SH-SY5Y (cell line): Measurements from ENCODE around the gene IQCE.

Source experiments
- GATA2 ChIP-seq: IDR thresholded peaks from 2 replicates; pipeline ENCODE4 v1.6.1; 2011; ENCODE audit warnings: mild to moderate bottlenecking, low read depth, low read length
- GATA3 ChIP-seq: IDR thresholded peaks from 2 replicates; pipeline ENCODE4 v1.6.1; 2011; ENCODE audit warnings: low read depth, mild to moderate bottlenecking, low read length, moderate library complexity

Gene IQCE

DNA sequence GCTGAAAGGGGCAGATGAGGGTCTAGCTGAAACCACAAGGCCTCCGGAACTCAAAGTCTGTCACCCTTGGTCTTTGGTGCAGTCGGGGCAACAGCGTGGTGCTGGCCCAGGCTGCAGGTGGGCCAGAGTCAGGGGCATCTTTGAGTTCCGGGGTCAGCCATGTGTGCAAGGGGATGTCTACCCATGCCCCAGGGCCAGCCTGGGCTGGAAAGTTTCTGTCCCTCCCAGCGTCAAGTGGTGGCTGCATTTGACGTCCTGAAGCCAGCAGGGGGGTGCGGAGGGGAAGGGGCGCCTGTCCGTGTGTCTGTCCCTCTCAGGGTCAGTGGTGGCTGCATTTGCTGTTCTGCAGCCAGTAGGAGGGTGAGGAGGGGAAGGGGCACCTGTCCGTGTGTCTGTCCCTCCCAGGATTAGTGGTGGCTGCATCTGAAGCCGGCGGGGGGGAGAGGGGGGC is 4.1 kb upstream of the IQCE start:
- TF ChIP-seq GATA2: no peak
- no peak for TF ChIP-seq GATA3

DNA sequence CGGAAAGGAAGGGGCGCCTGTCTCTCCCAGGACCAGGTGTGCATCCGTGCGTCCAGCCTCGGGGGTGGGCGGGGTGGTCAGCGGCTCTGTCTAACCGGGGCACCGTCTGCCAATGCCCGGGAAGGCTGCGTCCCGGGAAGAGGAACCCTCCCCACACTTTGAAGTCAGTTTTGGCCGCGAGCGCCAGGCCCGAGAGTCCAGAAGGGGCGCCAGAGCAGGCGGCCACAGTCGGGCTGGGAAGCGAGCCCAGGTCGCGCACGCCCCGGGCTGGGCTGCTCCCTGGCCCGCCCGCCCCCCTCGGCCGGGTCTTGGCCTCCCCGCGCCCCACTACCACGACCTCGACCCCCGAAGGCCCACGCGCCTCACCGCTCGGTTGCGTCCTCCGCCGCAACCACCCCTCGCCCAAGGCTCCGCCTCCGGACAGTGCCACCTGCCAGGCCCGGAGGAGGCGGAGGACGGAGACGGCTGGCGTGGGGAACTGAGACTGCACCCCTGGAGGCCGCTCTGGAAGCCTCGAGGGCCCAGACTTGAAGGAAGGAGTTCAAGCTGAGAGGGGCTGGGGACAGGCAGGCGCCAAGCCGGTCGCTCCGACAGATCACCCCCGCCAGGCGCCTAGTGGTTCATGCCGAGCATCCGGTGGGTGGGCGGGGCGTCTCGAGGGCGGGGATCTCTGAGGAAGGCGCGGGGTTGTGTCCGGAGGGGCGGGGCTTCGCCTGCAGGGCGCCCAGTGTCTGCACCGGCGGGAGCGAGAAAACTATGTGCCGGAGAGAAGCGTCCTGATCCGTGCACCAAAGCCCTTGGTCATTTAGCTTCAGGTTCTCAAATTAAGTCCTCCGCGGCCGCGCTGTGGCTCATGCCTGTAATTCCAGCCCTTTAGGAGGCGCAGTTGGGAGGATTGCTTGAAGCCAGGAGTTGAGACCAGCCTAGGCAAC is 3.4 kb upstream of the IQCE start, which contains the start of gene BRAT1:
TSS of gene BRAT1 (minus strand) at position 404 of the 932 bp plus-strand sequence. CDS start 1,093 bp downstream, outside the sequence.
- TF ChIP-seq GATA3 (no peak), GATA2 (no peak)

DNA sequence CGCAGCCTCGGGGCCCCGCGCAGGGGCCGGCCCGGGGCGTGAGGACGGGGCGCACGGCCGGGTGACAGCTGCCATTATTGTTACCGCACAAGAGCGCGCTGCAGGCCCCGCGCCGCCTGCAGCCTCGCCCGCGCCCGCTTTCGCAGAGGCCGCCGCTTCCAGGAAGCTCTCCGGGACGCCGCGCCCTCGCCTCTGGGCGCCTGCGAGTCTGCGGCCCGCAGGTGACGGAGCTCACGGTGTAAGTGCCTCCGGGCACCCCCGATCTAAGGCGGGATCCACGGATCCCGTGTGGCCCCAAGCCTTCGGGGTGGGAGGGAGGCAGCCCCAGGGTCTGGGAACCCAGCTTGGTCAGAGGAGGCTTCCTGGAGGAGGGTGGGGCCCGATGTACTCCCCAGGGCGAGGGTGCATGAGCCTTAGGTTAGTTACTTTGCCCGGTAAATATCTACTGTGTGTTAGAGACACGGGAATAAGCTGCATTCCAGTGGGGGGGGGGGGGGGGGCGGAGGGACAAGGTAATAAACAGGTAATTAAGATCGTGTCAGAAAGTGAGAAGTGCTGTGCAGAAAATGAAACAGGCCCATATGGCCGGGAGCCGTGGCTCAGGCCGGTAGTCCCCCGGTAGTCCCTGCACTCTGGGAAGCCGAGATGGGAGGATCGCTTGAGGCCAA is 638 bp downstream of the IQCE start:
- no peak for TF ChIP-seq GATA2
- no peak for TF ChIP-seq GATA3

DNA sequence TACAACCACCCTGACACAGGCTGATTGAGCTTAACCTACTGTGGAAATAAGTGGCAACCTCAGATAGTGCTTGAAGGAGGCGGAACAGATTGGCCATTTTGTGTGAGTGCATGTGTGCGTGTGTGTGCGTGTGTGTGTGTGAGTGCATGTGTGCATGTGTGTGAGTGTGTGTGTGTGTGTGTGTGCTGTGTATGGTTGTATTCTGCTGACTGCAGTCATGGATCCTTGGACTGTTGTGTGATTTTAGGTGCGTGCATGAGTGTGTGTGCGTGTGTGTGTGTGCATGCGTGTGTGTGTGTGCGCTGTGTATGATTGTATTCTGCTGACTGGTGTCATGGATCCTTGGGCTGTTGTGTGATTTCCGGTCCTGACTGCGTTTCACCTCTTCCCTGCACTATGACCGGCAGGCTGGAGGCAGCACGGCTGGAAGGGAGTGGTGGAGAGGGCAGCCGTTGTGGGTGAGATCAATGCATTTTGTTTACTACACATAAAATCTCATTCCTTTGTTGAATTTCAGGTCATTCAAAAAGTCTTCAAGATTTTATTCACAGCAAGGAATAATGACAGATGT is 6.3 kb downstream of the IQCE start:
- TF ChIP-seq GATA3 (no peak), GATA2 (no peak)

DNA sequence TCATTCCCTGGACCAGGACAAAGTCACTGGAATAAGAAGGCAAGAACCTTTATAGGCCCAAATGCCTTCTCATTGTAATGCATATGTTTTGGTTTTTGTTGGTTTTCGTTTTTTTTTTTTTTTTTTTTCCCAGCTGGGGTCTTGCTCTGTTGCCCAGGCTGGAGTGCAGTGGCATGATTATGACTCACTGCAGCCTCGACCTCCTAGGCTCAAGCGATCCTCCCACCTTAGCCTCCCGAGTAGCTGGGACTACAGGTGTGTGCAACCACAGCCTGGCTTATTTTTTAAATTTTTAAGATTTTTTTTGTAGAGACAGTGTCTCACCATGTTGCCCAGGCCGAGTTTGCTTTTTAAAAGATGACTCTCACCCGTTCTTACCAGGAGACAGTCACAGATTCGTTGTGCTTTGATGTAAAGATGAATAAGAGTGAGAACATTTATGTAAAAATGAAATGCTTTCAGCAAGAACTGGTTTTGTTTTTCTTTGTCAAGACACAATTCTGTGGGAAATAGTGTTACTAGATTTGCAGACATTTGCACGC is 7.6 kb downstream of the IQCE start:
- TF ChIP-seq GATA3: no peak
- no peak for TF ChIP-seq GATA2

DNA sequence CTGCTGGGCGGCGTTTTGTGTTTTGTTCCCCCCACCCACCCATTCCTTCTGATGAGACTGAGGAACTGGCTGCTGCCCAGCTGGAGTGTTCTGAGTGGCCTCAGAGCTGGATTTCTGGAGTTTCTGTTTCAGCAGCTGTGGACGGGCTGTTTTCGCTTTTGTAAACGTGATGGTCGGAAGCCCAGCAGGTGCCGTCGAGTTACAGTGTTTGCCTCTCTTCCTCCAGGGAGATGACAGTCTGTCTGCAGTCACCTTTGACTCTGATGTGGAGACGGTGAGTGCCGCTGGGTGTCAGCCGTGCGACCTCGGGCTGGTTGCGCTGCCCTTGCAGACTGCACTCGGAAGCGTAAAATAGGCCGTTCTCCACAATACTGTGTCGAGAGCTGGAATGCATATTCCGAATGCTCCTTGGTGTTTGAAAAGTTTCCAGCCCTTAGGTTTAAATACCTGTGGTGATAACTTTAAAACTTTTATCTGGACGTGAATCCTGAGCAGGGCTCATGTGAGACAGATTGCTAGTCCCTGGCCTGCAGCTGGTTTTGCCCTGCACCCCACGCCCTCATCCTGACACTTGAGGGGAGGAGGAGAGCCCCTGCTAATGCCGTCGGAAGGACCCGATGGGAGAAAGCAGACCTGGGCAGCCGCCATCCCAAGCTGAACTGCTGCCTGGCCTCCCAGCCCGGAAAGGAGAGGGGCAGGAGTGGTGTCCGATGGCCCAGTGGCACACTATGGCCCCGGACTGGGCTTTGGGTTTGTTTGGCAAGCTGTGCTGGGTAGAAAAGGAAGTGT is 8.3 kb downstream of the IQCE start:
- no peak for TF ChIP-seq GATA3
- no peak for TF ChIP-seq GATA2

DNA sequence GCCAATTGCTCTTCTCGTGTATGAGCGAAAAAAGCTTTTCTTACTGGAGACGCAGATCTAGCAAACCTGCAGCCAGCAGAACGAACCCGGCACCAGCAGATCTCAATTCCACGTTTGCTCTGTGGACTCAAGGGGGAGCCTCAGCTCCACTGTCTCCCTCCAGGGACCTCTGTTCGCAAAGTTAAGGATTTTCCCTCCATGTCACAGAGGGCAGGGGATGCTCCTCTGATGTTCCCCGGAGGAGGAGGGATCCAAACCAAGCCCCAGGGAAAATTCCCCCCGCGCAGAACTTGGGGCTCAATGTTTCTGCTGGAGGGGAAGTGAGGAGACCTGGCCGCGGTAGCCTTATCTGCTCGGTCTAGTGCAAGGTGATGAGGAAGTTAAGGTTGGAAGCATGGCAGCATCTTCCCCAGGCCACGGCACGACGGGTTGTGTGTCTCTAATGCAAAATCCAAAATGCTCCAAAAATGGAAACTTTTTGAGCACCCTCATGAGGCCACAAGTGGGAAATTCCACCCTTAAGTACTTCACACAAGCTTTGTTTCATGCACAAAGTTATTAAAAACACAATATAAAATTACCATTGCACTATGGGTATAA is 9.0 kb downstream of the IQCE start:
- TF ChIP-seq GATA2: no peak
- TF ChIP-seq GATA3: no peak

DNA sequence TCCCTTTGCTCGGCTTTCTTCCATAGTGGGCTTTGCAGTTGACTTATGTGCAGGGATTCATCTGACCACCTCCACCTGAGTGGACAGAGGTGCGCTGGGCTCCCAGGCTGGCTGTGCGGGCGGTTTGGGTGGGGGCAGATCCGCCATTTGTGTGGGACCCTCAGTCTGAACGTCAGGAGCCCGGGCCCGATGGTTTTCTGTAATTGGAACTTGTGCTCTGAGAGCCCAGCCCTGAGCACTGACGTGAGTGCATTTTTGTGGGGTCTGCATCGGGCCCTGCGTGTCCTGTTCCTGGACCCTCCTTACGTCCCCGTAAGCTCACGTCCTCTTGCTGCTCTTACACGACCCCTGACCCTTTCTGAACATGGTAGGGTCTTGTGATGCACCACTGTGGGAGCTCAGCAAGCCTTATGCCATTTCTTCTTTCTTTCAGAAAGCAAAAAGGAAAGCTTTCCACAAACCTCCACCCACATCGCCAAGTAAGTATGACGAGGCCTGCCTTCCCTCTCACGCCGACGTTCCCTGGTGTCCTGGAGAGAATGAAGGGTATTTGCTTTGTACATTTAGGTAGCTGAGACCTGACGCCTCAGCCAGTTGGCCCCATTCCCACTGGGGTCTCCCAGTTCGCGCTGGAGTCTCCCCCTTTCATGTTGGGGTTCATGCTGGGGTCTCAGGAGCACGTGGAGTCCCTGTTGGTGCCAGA is 9.9 kb downstream of the IQCE start:
- TF ChIP-seq GATA2 (no peak), GATA3 (no peak)

DNA sequence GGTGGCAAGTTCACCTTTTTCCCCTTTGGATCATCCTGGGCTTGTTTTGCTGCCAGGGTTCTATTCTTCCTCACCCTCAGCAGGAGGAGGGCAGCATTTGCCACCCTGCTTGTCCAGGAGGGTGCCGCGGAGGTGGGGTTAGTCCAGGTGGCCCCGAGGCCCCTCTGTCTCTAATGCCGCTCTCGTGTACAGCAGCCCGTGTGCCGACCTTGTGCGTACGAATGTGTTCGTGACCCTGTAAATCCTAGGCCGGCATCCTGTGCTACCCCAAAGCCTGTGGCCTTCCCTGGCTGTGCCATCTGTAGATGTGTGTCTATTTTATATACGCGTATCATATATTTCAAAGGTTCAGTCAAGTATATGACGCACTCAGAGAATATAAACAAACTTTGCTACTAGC is 10.6 kb downstream of the IQCE start:
- no peak for TF ChIP-seq GATA2
- TF ChIP-seq GATA3: no peak

DNA sequence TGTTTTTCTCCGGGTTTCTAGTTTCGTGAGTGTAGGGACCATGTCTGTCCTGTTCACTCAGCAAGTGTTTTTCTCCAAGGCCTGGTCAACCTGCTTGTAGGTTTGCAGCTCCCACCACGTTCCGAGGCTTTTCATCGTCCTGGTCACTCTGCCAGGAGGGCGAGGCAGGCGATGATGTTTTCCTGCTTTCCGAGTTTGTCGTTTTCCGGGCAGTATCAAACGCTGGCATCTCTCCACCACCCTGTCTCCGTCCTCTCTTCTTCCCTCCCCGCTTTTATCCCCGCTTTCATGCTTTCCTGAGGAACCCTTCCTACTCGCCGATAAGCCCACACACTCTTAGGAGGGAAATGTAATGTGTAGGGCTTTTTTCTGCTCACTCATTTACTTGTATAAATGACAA is 11.2 kb downstream of the IQCE start:
- TF ChIP-seq GATA2 (no peak), GATA3 (no peak)

DNA sequence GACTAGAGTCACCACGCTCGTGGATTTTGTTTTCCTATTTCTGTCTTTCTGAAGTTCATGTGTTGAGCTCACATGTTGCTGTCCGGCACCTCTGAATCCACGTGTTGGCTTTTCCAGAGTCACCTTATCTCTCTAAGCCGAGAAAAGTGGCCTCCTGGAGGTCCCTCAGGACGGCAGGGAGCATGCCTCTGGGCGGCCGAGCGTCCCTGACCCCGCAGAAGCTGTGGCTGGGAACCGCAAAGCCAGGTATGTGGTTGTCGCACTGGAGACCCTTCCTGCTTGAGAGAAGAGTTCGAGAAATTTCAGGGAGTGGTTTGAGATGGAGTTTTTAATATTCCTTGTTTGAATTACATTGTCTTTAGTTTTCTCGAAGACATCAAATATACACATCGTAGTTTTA is 12.6 kb downstream of the IQCE start:
- TF ChIP-seq GATA3 (no peak), GATA2 (no peak)

DNA sequence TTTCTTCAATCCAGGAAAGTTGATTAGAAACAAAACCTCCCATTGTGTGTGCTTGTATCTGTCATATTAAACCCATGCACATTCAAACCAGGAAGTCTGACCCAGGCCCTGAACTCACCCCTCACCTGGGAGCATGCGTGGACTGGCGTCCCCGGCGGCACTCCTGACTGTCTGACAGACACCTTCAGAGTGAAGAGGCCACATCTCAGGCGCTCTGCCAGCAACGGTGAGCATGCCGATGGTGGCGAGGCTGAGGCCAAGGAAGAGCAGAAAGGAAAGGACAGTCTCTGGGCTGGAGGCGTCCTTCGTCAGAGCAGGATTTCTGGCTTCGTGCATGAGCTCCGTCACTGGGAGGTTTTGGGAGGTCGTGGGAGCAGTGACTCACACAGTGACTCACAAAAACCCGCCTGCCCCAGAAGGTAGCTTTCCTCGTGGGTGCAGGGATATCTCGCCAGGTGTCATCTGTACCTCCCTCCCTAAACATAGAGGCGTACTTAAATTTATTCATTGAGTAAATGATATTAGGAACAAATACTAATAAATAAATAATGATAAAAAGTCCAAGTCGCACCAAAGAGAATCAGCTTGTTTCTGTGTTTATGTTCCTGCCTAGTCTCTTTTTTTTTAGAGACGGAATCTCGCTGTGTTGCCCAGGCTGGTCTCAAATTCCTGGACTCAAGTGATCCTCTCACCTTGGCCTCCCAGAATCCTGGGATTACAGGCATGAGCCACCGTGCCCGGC is 13.5 kb downstream of the IQCE start:
- TF ChIP-seq GATA3: no peak
- no peak for TF ChIP-seq GATA2

DNA sequence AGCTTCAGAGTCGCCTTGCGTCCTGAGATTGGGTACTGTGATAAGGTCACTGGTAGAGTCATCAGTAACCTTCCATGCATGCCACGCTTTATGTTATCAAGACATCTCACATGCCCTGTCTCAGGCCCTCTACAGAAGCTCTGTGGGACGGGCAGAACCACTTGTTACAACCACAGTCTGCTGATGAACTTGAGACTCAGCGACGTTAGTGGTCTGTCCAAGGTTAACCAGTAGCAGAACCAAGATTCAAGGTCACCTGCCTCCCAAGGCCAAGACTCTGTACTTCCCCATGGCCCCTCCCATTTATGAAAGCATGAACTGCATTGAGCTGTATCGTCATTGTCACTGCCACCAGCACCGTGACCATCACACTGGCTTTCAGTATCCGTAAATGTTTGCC is 15.0 kb downstream of the IQCE start:
- TF ChIP-seq GATA3 (no peak), GATA2 (no peak)
